Spleen (tissue), 11 donors: ENCODE data around the gene CTNS. TPM values are rescaled to one million over a fixed set of nuclear protein-coding genes. Genes with fewer than 3 reads are reported as not detected.

Source experiments
- DNase-seq: peaks from one replicate; pipeline ENCODE4 v3.0.0-alpha.2; 2020
- H3K27ac ChIP-seq, 8 donors: fragments of 200-600 bp; sonication (generic) in 7 of 8; 1 replicate in 4 of 8; 2 replicates in 4 of 8; pipeline versions ENCODE4 v1.5.0 to v1.8.0; 2016 to 2021; ENCODE audit warnings: inconsistent platforms in 4 of 8, mild to moderate bottlenecking in 4 of 8, moderate library complexity in 1 of 8
- H3K27me3 ChIP-seq, 7 donors: fragments of 200-600 bp; sonication (generic) in 6 of 7; replicated peaks in 1 of 7; 1 replicate in 4 of 7; 2 replicates in 3 of 7; pipeline versions ENCODE4 v1.5.0 to v1.8.0; 2016 to 2021; ENCODE audit warnings: inconsistent platforms in 3 of 7, mild to moderate bottlenecking in 1 of 7
- H3K36me3 ChIP-seq, 6 donors: fragments of 200-600 bp; sonication (generic) in 5 of 6; 1 replicate in 4 of 6; 2 replicates in 2 of 6; pipeline versions ENCODE4 v1.5.0 to v1.8.0; 2016 to 2021; ENCODE audit warnings: inconsistent platforms in 2 of 6
- H3K4me1 ChIP-seq, 6 donors: fragments of 200-600 bp; sonication (generic) in 5 of 6; 1 replicate in 3 of 6; 2 replicates in 3 of 6; pipeline versions ENCODE4 v1.5.0 to v1.8.0; 2016 to 2021; ENCODE audit warnings: inconsistent platforms in 3 of 6
- H3K4me3 ChIP-seq, 8 donors: fragments of 200-600 bp; sonication (generic) in 7 of 8; 1 replicate in 4 of 8; 2 replicates in 4 of 8; pipeline versions ENCODE4 v1.5.0 to v1.8.0; 2016 to 2021; ENCODE audit warnings: inconsistent platforms in 4 of 8, mild to moderate bottlenecking in 4 of 8, moderate library complexity in 2 of 8
- H3K9me3 ChIP-seq, 8 donors: fragments of 200-600 bp; sonication (generic) in 7 of 8; 1 replicate in 4 of 8; 2 replicates in 4 of 8; pipeline versions ENCODE4 v1.5.0 to v1.8.0; 2016 to 2021; ENCODE audit warnings: inconsistent platforms in 4 of 8
- POLR2A ChIP-seq, 3 donors: fragments of 450-650 bp; IDR thresholded peaks; one replicate each; pipeline ENCODE4 v1.5.1; 2017; ENCODE audit warnings: antibody characterized with exemption in 3 of 3, mild to moderate bottlenecking in 1 of 3
- POLR2AphosphoS5 ChIP-seq, 3 donors: sonication (generic); formaldehyde crosslinking; IDR thresholded peaks; one replicate each; pipeline ENCODE4 v1.5.1; 2017; ENCODE audit warnings: antibody characterized with exemption in 3 of 3
- WGBS, 5 donors: extraction: QIAGEN DNeasy Blood & Tissue Kit in 3 of 5; methylation state at CpG; one replicate each; pipeline versions ENCODE4 v1.1.5 to v1.1.7; 2013 to 2018; 5-methylcytosine and 5-hydroxymethylcytosine counted together
- intact Hi-C: fragments of 100-400 bp; cut with DNase I; formaldehyde crosslinking; loops from one replicate; pipeline ENCODE4 v1.15.0; 2023; ENCODE audit warnings: low total_unique reads
- polyA plus RNA-seq, 3 donors: library from polyadenylated mRNA; stranded (reverse); fragments of 200-250 nt; gene quantifications; one replicate each; pipeline ENCODE4 v1.2.1, GENCODE V29; 2013
- total RNA-seq, 7 donors: library from RNA; depleted of rRNA in 3 of 7; stranded (reverse); fragments of >200 nt in 3 of 7; fragmentation: NEBNext Ultra II Directional in 4 of 7; extraction: Animal tissue kit (Norgen Biotek cat#: 25700) in 4 of 7; gene quantifications; one replicate each; pipeline versions ENCODE4 v1.1.0 to v1.2.1, GENCODE V29; 2016 to 2021
- TF ChIP-seq, protein P1 (sequence below), 11 experiments: fragments of 200-600 bp in 7 of 11; fragments of 450-650 bp in 4 of 11; sonication (generic) in 4 of 11; IDR thresholded peaks in 8 of 11; conservative IDR thresholded peaks in 3 of 11; 1 replicate in 7 of 11; 2 replicates in 4 of 11; pipeline versions ENCODE4 v1.4.0 to v1.8.0; 2016 to 2021; ENCODE audit warnings: antibody characterized with exemption in 11 of 11, inconsistent platforms in 4 of 11, mild to moderate bottlenecking in 1 of 11
- donor health status: healthy with polysubstance abuse.
- donor health status: DM: no; HTN: no; CAD: no; lungs with moderate emphysema.
- donor health status: DM: no; HTN: no; CAD: no.
- donor health status: Bipolar disorder and iron deficiency.
- donor health status: healthy.
- donor health status: DM: no; HTN: no; CAD: no.
- donor health status: DM: yes; HTN: yes; CAD: no.

CTNS gene
- total and polyA plus RNA-seq, 10 donors: 5.7 to 42.5 (median 14.0) TPM

- Histone ChIP-seq H3K27ac (peak overlapping the region in 3 of 8 donors; percentile 84 to 92 (median 86)), H3K36me3 (peaks cover 0 to 43% (median 16%) of the 10 kb centered on the region in 6 donors), H3K27me3 (peaks cover 0 to 26% (median 7%) of the 10 kb centered on the region in 7 donors), H3K4me1 (peaks cover 7 to 75% (median 49%) of the 10 kb centered on the region in 6 donors), H3K4me3 (peak overlapping the region in 4 of 8 donors; percentile 3 to 85 (median 76)), H3K9me3 (no peaks in the 10 kb centered on the region)
- TF ChIP-seq, protein P1, sequence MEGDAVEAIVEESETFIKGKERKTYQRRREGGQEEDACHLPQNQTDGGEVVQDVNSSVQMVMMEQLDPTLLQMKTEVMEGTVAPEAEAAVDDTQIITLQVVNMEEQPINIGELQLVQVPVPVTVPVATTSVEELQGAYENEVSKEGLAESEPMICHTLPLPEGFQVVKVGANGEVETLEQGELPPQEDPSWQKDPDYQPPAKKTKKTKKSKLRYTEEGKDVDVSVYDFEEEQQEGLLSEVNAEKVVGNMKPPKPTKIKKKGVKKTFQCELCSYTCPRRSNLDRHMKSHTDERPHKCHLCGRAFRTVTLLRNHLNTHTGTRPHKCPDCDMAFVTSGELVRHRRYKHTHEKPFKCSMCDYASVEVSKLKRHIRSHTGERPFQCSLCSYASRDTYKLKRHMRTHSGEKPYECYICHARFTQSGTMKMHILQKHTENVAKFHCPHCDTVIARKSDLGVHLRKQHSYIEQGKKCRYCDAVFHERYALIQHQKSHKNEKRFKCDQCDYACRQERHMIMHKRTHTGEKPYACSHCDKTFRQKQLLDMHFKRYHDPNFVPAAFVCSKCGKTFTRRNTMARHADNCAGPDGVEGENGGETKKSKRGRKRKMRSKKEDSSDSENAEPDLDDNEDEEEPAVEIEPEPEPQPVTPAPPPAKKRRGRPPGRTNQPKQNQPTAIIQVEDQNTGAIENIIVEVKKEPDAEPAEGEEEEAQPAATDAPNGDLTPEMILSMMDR (IDR thresholded peaks at IDR 0.05 in 8 of 11, conservative IDR thresholded peaks at IDR 0.05 in 3 of 11): no peak
- TF ChIP-seq POLR2AphosphoS5 (IDR thresholded peaks at IDR 0.05): peak in 2 of 3 donors; percentile 4 to 44
- 79 to 87% (median 84%) methylated on average over 10 to 22 of the region's 22 CpGs for WGBS, 5 donors
- no peak for DNase-seq
- intact Hi-C loops: no loop called here
These were observed 53.6 kb downstream of the CTNS start for GRCh38 chr17:3690094-3690715.

DNA sequence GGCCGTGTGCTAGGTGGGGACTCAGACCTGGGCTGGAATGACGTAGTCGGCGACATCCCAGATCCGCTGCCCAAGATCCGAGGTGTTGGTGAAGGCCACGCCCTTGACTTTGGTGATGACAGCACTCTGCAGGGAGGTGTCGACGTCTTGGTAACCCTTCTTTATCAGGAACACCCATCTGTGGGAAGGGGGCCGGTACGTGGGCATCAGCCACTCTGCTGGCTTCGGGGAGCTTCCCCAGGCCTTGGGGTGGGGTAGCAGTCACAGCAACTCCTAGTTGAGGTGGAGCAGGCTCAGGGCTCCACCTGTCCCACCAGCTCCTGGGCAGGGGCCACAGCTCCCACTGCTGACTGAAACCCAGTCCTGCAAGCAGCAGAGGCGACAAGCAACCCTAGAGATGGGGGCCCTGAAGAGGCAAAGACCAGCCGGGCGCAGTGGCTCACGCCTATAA, 55.1 kb downstream of the CTNS start:
- H3K4me1 ChIP-seq: peaks cover 7 to 86% (median 60%) of the 10 kb centered on the region in 6 donors
- peak overlapping the region in 6 of 8 donors; percentile 10 to 85 (median 44) for H3K4me3 ChIP-seq
- 80 to 88% (median 84%) methylated on average over 7 to 16 of the region's 16 CpGs for WGBS, 5 donors
- intact Hi-C loops: no loop called here
- H3K9me3 ChIP-seq: no peaks in the 10 kb centered on the region
- peaks cover 0 to 37% (median 14%) of the 10 kb centered on the region in 7 donors for H3K27me3 ChIP-seq
- peaks cover 0 to 41% (median 16%) of the 10 kb centered on the region in 6 donors for H3K36me3 ChIP-seq
- no peak for DNase-seq
- peak in 2 of 3 donors; percentile 35 to 67 for TF ChIP-seq POLR2AphosphoS5 (IDR thresholded peaks at IDR 0.05)
- TF ChIP-seq, protein P1 (IDR thresholded peaks at IDR 0.05 in 8 of 11, conservative IDR thresholded peaks at IDR 0.05 in 3 of 11): no peak
- no peak for TF ChIP-seq POLR2A (IDR thresholded peaks at IDR 0.05)
- H3K27ac ChIP-seq: peak overlapping the region in 4 of 8 donors; percentile 6 to 92 (median 85)

GRCh38 chr17:3692346-3692745, 55.8 kb downstream of the CTNS start:
- Histone ChIP-seq H3K27me3 (peaks cover 0 to 44% (median 14%) of the 10 kb centered on the region in 7 donors), H3K36me3 (peaks cover 0 to 41% (median 16%) of the 10 kb centered on the region in 6 donors), H3K9me3 (peaks cover 0 to under 1% (median 0%) of the 10 kb centered on the region in 8 donors), H3K4me1 (peaks cover 10 to 93% (median 66%) of the 10 kb centered on the region in 6 donors), H3K27ac (peak overlapping the region in 4 of 8 donors; percentile 75 to 92 (median 85)), H3K4me3 (peak overlapping the region in 5 of 8 donors; percentile 16 to 85 (median 72))
- intact Hi-C loops: no loop called here
- 79 to 87% (median 86%) methylated on average over 9 of the region's 9 CpGs for WGBS, 5 donors
- no peak for DNase-seq
- TF ChIP-seq, protein P1 (IDR thresholded peaks at IDR 0.05 in 8 of 11, conservative IDR thresholded peaks at IDR 0.05 in 3 of 11): no peak
- TF ChIP-seq POLR2AphosphoS5 (IDR thresholded peaks at IDR 0.05) (peak in 1 of 3 donors; percentile 50), POLR2A (IDR thresholded peaks at IDR 0.05) (no peak)

GRCh38 chr17:3693141-3693540, 56.6 kb downstream of the CTNS start:
- no peak for DNase-seq
- Histone ChIP-seq H3K4me1 (peaks cover 10 to 93% (median 65%) of the 10 kb centered on the region in 6 donors), H3K9me3 (peaks cover 0 to 8% (median 5%) of the 10 kb centered on the region in 8 donors), H3K27ac (peak overlapping the region in 7 of 8 donors; percentile 29 to 92 (median 75)), H3K4me3 (peak overlapping the region; percentile 53 to 85 (median 71)), H3K36me3 (peaks cover 0 to 38% (median 15%) of the 10 kb centered on the region in 6 donors), H3K27me3 (peaks cover 0 to 43% (median 14%) of the 10 kb centered on the region in 7 donors)
- intact Hi-C loops: no loop called here
- 51 to 61% (median 56%) methylated on average over 4 of the region's 4 CpGs for WGBS, 5 donors
- TF ChIP-seq POLR2AphosphoS5 (IDR thresholded peaks at IDR 0.05) (no peak), POLR2A (IDR thresholded peaks at IDR 0.05) (no peak)
- TF ChIP-seq, protein P1 (IDR thresholded peaks at IDR 0.05 in 8 of 11, conservative IDR thresholded peaks at IDR 0.05 in 3 of 11): no peak
